ENCODE results near the gene GSK3A.

DNA sequence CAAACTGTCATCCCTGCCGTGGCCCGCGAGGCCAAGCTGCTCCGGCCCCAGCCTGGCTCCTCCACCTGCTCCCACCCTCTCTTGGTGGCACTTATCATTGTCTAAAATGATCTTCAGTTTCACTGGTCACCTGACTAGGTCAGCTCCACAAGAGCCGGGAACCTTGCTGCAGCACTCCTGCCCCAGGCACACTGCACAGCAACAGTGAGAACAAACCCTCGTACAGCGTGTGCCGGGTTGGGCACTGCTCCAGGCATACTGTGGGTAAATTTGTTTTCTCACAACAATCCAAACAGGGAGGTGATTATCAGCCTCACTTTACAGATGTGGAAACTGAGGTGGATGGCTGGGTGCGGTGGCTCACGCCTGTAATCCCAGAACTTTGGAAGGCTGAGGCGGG is 33.8 kb downstream of the GSK3A start:
- no peak for TF ChIP-seq POLR2A (IDR thresholded peaks at IDR 0.05)
- TF ChIP-seq, protein P1, sequence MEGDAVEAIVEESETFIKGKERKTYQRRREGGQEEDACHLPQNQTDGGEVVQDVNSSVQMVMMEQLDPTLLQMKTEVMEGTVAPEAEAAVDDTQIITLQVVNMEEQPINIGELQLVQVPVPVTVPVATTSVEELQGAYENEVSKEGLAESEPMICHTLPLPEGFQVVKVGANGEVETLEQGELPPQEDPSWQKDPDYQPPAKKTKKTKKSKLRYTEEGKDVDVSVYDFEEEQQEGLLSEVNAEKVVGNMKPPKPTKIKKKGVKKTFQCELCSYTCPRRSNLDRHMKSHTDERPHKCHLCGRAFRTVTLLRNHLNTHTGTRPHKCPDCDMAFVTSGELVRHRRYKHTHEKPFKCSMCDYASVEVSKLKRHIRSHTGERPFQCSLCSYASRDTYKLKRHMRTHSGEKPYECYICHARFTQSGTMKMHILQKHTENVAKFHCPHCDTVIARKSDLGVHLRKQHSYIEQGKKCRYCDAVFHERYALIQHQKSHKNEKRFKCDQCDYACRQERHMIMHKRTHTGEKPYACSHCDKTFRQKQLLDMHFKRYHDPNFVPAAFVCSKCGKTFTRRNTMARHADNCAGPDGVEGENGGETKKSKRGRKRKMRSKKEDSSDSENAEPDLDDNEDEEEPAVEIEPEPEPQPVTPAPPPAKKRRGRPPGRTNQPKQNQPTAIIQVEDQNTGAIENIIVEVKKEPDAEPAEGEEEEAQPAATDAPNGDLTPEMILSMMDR (IDR thresholded peaks at IDR 0.05) = no peak

Measured in Peyer's patch (tissue), 4 donors.